Measurements from ENCODE around the gene LSM14B.

The LSM14B gene

GRCh38 chr20:62158541-62158940 is 36.3 kb downstream of the LSM14B start:
- no peak for TF ChIP-seq CTCF (conservative IDR thresholded peaks at IDR 0.05; ENCODE audit: control insufficient read depth, insufficient read depth, low read depth, low read length)
- DNase-seq (ENCODE audit: low read depth) = no peak
- no peak overlapping the region for H3K4me3 ChIP-seq (ENCODE audit: control insufficient read depth, low read depth, low read length)

- DNase-seq (ENCODE audit: low read depth) = no peak
- TF ChIP-seq CTCF (conservative IDR thresholded peaks at IDR 0.05; ENCODE audit: control insufficient read depth, insufficient read depth, low read depth, low read length) = no peak
- H3K4me3 ChIP-seq (ENCODE audit: control insufficient read depth, low read depth, low read length) = no peak overlapping the region
These were observed 36.8 kb downstream of the LSM14B start for GRCh38 chr20:62159052-62159451.

GRCh38 chr20:62159839-62160238 is 37.6 kb downstream of the LSM14B start:
- DNase-seq (ENCODE audit: low read depth) = peak; percentile 49
- TF ChIP-seq CTCF (conservative IDR thresholded peaks at IDR 0.05; ENCODE audit: control insufficient read depth, insufficient read depth, low read depth, low read length) = no peak
- no peak overlapping the region for H3K4me3 ChIP-seq (ENCODE audit: control insufficient read depth, low read depth, low read length)

GRCh38 chr20:62160253-62160652 is 38.0 kb downstream of the LSM14B start:
- DNase-seq (ENCODE audit: low read depth) = no peak
- no peak for TF ChIP-seq CTCF (conservative IDR thresholded peaks at IDR 0.05; ENCODE audit: control insufficient read depth, insufficient read depth, low read depth, low read length)
- no peak overlapping the region for H3K4me3 ChIP-seq (ENCODE audit: control insufficient read depth, low read depth, low read length)

GRCh38 chr20:62160876-62161275 is 38.6 kb downstream of the LSM14B start:
- TF ChIP-seq CTCF (conservative IDR thresholded peaks at IDR 0.05; ENCODE audit: control insufficient read depth, insufficient read depth, low read depth, low read length) = no peak
- H3K4me3 ChIP-seq (ENCODE audit: control insufficient read depth, low read depth, low read length) = no peak overlapping the region
- no peak for DNase-seq (ENCODE audit: low read depth)

- no peak overlapping the region for H3K4me3 ChIP-seq (ENCODE audit: control insufficient read depth, low read depth, low read length)
- DNase-seq (ENCODE audit: low read depth) = peak; percentile 93
- TF ChIP-seq CTCF (conservative IDR thresholded peaks at IDR 0.05; ENCODE audit: control insufficient read depth, insufficient read depth, low read depth, low read length) = no peak
These were observed 39.1 kb downstream of the LSM14B start for GRCh38 chr20:62161347-62161746.

Measured in fibroblast of mammary gland (primary cell).